HEK293T (cell line): ENCODE results near the gene SYT2.
"Not testable (repeated sequence)": the region's sequence is repeated elsewhere in the genome, so short reads cannot be mapped to it uniquely, and the experiment has no call there.

Experiments
- CTCF ChIA-PET: fragments of 350-600 bp; formaldehyde crosslinking; extraction: SDS; loops from one replicate; lab custom pipeline; 2021; ENCODE audit warnings: antibody characterized with exemption, inconsistent platforms; lab: Yijun Ruan, JAX
- POLR2A ChIA-PET: fragments of 350-600 bp; formaldehyde crosslinking; extraction: SDS; loops from one replicate; lab custom pipeline; 2020; ENCODE audit warnings: antibody characterized with exemption, inconsistent platforms; lab: Yijun Ruan, JAX
- DNase-seq: peaks from one replicate; pipeline ENCODE4 v3.0.0; 2012; ENCODE audit warnings: mixed read lengths; ENCODE audit errors: extremely low spot score
- ARNT ChIP-seq: fragments of 450-650 bp; IDR thresholded peaks from 2 replicates; pipeline ENCODE4 v1.6.1; 2017; ENCODE audit warnings: mild to moderate bottlenecking
- BHLHE40 ChIP-seq: fragments of 450-650 bp; IDR thresholded peaks from 2 replicates; pipeline ENCODE4 v1.6.1; 2016; ENCODE audit warnings: mild to moderate bottlenecking, moderate library complexity, borderline replicate concordance
- CTBP1 ChIP-seq: fragments of 450-650 bp; IDR thresholded peaks from 2 replicates; pipeline ENCODE4 v1.6.1; 2016; ENCODE audit warnings: borderline replicate concordance
- ELF4 ChIP-seq: fragments of 450-650 bp; IDR thresholded peaks from 2 replicates; pipeline ENCODE4 v1.6.1; 2017; ENCODE audit warnings: antibody characterized with exemption
- FOXA1 ChIP-seq: fragments of 450-650 bp; IDR thresholded peaks from 2 replicates; pipeline ENCODE4 v1.6.1; 2016; ENCODE audit warnings: mild to moderate bottlenecking
- FOXK2 ChIP-seq: fragments of 450-650 bp; IDR thresholded peaks from 2 replicates; pipeline ENCODE4 v1.6.1; 2016; ENCODE audit warnings: mild to moderate bottlenecking
- FOXM1 ChIP-seq: fragments of 450-650 bp; IDR thresholded peaks from 2 replicates; pipeline ENCODE4 v1.6.1; 2017; ENCODE audit warnings: mild to moderate bottlenecking, borderline replicate concordance
- HDGF ChIP-seq: fragments of 450-650 bp; IDR thresholded peaks from 2 replicates; pipeline ENCODE4 v1.6.1; 2017; ENCODE audit warnings: antibody characterized with exemption, borderline replicate concordance
- L3MBTL2 ChIP-seq: fragments of 450-650 bp; conservative IDR thresholded peaks from 2 replicates; pipeline ENCODE4 v1.6.1; 2016; ENCODE audit warnings: mild to moderate bottlenecking
- LEF1 ChIP-seq: fragments of 450-650 bp; IDR thresholded peaks from 2 replicates; pipeline ENCODE4 v1.6.1; 2017; ENCODE audit warnings: mild to moderate bottlenecking, borderline replicate concordance
- NFRKB ChIP-seq: fragments of 450-650 bp; IDR thresholded peaks from 2 replicates; pipeline ENCODE4 v1.6.1; 2016; ENCODE audit warnings: mild to moderate bottlenecking, moderate library complexity
- PKNOX1 ChIP-seq: fragments of 450-650 bp; IDR thresholded peaks from 2 replicates; pipeline ENCODE4 v1.6.1; 2016
- SP1 ChIP-seq: fragments of 450-650 bp; IDR thresholded peaks from 2 replicates; pipeline ENCODE4 v1.6.1; 2017
- SUZ12 ChIP-seq: fragments of 450-650 bp; IDR thresholded peaks from 2 replicates; pipeline ENCODE4 v1.6.1; 2016; ENCODE audit warnings: mild to moderate bottlenecking
- TARDBP ChIP-seq: fragments of 450-650 bp; IDR thresholded peaks from 2 replicates; pipeline ENCODE4 v1.6.1; 2016
- ZNF384 ChIP-seq: fragments of 450-650 bp; IDR thresholded peaks from 2 replicates; pipeline ENCODE4 v1.6.1; 2016

Gene SYT2

GRCh38 chr1:202613571-202613970 is 96.7 kb downstream of the SYT2 start:
- POLR2A ChIA-PET, result no interaction called here

GRCh38 chr1:202612036-202612435 is 98.2 kb downstream of the SYT2 start:
- DNase-seq, CTCF ChIA-PET, POLR2A ChIA-PET: not testable (repeated sequence)

More at GRCh38 chr1:202613571-202613970, 96.7 kb downstream of the SYT2 start:
- TF ChIP-seq SP1 (no peak), TARDBP (no peak)
- CTCF ChIA-PET, result no interaction called here
- DNase-seq, result no peak

GRCh38 chr1:202605515-202605914 is 104.7 kb downstream of the SYT2 start:
- CTCF ChIA-PET, result interaction anchor here (0.7 kb wide), 1 partner anchor 12 kb away, joined by 3 read pairs; no protein-coding TSS in a partner anchor
- TF ChIP-seq SP1 (no peak), ARNT (no peak), FOXK2 (no peak), NFRKB (no peak), FOXA1 (no peak), BHLHE40 (no peak), PKNOX1 (no peak), LEF1 (no peak), ELF4 (no peak), CTBP1 (no peak), HDGF (no peak)
- no peak for DNase-seq
- POLR2A ChIA-PET, result no interaction called here

- ChIA-PET CTCF (interaction anchor here (0.6 kb wide), 1 partner anchor 13 kb away, joined by 3 read pairs; no protein-coding TSS in a partner anchor), POLR2A (no interaction called here)
- DNase-seq, result no peak
- no peak for TF ChIP-seq SP1
- no peak for TF ChIP-seq ARNT
- TF ChIP-seq FOXM1, result no peak
- no peak for TF ChIP-seq LEF1
- TF ChIP-seq CTBP1, result no peak
- TF ChIP-seq ZNF384, result no peak
Measured at GRCh38 chr1:202603435-202603834, 106.8 kb downstream of the SYT2 start.

GRCh38 chr1:202600432-202601041 is 109.7 kb downstream of the SYT2 start:
- ChIA-PET CTCF (interaction anchor here (0.6 to 1.2 kb wide), 7 partner anchors 11 to 552 kb away, joined by 3 to 5 read pairs (median 3); partner anchors contain the start of gene PPP1R12B), POLR2A (no interaction called here)
- no peak for TF ChIP-seq ZNF384
- TF ChIP-seq FOXA1, result no peak
- no peak for TF ChIP-seq FOXK2
- TF ChIP-seq SP1, result no peak
- TF ChIP-seq FOXM1, result no peak
- TF ChIP-seq PKNOX1, result no peak
- TF ChIP-seq CTBP1, result no peak
- TF ChIP-seq HDGF, result no peak
- no peak for TF ChIP-seq SUZ12
- no peak for TF ChIP-seq LEF1
- DNase-seq, result no peak

GRCh38 chr1:202599669-202600431 is 110.4 kb downstream of the SYT2 start:
- TF ChIP-seq PKNOX1, result peak; percentile 61; the same call in 1 of the 2 replicates
- no peak for TF ChIP-seq SP1
- ChIA-PET POLR2A (no interaction called here), CTCF (interaction anchor here (0.6 to 1.2 kb wide), 9 partner anchors 10 to 552 kb away, joined by 3 to 5 read pairs (median 3); partner anchors contain the start of gene PPP1R12B)
- peak; percentile 85 for DNase-seq

GRCh38 chr1:202597090-202597761 is 113.0 kb downstream of the SYT2 start:
- ChIA-PET CTCF (no interaction called here), POLR2A (no interaction called here)
- DNase-seq, result no peak
- no peak for TF ChIP-seq ARNT
- TF ChIP-seq HDGF, result no peak
- no peak for TF ChIP-seq FOXA1
- TF ChIP-seq TARDBP, result no peak
- no peak for TF ChIP-seq L3MBTL2
- no peak for TF ChIP-seq BHLHE40
